Measurements from ENCODE around the gene POLR3B.
A peak's percentile ranks its signal among the peaks of the same experiment; 100 is the strongest.

Gene POLR3B

DNA sequence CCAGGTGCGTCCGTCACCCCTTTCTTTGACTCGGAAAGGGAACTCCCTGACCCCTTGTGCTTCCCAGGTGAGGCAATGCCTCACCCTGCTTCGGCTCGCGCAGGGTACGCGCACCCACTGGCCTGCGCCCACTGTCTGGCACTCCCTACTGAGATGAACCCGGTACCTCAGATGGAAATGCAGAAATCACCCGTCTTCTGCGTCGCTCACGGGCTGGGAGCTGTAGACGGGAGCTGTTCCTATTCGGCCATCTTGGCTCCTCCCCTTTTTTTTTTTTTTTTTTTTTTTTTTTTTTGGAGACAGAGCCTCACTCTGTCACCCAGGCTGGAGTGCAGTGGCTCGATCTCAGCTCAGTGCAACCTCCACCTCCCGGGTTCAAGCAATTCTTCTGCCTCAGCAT lies 120.1 kb downstream of the POLR3B start:
- peak in 1 of 2 experiments; percentile 7 for DNase-seq

DNA sequence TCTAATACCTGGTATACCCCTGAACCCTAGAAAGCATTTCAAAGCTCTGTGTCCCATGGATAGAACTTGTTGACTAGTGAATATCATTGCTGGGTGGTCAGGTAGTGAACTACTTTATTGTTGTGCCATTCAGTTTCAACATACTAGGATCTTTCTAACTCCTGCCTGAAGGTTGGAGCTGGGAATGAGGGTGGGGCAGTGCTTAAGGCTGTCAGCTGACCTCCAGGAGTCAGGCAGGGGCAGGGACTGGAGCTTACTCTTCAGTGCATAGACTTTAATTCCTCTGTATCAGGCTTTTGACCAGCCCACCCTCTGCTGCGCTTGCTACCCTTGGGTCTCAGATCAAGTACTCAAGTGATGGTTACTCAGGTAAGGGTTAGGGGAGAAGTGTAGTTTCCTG lies 122.7 kb downstream of the POLR3B start:
- DNase-seq, result no peak

DNA sequence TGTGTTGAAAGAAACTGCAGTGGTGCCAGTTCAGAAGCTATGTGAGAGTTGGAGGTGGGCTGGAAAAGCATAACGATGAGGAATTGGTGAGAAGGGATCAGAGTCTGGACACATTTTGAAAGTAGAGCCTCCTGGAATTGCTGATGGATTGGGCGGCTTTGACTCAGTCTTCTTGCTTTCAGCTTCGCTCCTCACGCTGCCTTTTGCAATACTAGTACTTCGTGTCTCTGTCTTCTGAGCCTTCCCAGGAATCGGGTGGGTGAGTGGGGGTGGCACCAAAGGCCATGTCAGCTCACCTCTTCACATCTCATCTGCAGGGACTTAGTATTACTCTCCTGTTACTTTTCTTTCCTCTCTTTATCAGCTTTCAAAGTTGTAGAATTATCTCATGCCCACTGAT lies 123.7 kb downstream of the POLR3B start:
- no peak for DNase-seq

DNA sequence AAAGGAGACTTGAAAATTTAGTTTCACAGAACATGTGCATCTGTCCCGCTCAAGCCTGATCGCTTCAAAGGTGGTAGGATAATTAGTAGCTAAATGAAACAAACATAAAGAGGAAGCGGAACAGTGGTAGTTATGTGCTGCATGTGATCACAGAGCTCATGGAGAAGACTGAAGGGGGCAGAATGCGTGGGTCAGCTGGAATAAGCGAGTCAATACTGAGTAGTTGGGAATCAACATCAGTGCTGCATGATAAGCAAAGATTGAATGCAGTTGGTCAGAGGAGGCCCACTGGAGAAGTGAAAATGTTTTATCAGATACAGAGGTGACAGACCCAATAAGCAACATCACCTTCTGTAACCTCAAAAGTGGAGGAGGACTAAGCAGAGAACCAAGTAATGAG lies 130.1 kb downstream of the POLR3B start:
- no peak for DNase-seq

DNA sequence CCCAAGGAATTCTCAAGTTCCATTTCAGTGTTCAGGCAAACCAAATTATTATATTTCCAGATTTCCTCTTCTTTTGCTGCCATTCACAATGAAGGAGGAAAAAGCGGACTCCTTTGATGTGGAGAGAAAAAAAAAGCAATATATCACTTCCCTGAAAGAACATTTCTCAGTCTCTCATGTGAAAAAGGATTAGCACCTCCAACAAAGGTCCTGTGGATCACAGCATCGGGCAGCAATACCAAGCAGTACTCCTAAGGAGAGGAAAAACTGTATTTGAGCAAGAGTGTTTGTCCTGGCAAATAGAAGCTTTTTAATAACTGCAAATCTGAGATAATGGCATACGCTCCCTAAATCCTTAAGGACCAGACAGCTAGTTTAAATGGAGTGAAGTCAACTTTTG lies 131.3 kb downstream of the POLR3B start:
- DNase-seq, result no peak

DNA sequence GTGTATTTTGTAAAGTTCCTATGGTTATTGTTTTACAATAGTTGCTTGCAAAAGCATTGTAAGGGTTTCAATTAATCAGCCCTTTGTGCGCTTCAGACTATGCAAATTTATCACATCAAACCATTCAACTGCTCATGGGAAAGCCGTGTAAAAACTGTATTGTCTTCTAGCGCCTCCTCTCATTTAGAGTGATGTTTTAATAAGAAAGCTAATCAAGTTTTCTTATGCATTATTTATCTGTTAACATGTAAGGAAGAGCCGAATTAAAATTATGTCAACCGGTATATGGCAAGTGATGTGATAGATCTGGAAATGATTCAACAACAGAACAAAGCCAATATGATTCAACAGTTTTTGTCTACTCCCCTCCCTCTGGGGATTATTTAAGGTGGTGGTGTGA lies 132.7 kb downstream of the POLR3B start:
- DNase-seq, result peak; percentile 42 to 65

DNA sequence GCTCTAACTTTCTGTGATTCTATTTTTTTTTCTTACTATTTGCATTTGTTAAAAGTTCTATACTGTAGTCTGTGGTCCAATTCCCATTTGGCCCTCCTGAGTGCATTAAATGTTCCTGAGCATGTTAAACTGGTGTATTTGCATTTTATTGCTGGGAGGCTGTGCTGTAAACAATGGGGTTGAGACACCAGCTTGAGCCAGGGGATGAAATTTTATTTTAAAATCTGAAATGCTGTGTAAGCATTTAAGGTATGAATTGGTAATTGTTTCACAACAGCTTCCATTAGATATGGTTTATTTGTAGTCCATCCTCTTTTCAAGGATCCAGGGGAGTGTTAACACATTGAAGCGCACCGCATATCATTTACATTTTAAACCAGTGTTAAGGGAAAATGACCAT lies 135.3 kb downstream of the POLR3B start:
- peak; percentile 50 to 81 for DNase-seq

DNA sequence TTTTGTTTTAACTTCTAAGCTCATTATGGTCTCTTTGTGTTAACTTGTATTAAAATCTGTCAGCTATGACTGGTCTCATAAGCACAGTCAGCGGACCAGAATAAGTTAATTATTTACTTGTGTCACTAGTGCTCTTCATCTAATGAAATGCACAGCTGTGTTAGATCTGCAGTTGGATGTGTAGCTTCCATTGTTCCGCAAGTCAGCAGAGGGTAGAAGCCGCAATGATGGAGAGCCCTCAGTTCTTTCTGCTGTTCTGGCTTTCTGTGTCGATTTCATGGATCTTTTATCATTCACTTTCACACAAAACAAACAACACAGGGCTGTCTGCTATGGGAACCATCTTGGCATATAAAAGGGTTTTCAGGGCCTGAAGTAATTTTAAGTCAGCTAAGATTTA lies 136.0 kb downstream of the POLR3B start:
- DNase-seq, result peak; percentile 74 to 88

DNA sequence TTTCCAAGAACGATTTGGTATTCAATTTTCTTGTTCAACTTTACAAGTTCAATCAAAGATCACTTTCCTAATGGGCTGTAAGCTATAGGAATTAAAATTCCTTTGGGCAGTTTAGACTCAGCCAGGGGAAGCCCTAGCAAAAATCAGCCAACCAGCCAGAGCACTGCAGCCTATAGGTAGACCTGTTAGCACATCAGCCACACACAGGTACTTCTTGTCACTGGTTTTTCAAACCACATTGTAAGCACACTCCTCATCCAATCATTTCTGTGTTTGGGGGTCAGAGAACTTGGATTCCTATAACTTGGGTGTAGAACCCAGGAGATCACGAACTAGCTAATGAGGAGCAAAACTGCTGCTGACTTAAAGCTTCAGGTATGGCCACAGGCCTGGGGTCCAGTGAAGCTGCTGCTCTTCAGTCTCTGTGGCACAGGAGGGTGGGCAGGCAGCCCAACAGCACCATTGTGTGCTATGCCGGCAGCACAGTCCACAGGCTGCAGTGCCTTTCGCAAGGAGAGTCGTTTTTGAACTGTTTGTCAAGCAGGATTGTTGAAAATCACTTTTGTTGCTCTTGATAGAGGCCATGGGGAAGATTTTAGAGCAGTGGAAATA lies 137.9 kb downstream of the POLR3B start:
- DNase-seq, result no peak

DNA sequence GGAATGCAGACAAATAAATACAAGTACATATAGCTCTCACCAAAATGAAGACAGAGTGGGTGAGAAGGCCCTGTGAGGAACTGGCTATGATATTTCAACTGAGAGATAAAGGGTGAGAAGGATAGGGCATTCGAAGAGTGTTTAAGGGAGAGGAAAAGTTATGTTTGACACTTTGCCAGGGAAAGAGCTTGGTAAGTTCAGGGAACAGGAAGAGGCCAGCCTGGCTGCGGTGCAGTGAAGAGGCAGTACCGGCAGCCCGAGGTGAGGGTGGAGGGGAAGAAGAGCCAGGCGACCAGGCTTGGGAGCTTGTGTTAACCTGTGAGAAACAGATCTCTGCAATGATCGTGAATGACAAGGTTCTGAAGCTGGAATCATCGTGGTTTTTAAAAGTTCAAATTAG lies 140.5 kb downstream of the POLR3B start:
- DNase-seq, result no peak

DNA sequence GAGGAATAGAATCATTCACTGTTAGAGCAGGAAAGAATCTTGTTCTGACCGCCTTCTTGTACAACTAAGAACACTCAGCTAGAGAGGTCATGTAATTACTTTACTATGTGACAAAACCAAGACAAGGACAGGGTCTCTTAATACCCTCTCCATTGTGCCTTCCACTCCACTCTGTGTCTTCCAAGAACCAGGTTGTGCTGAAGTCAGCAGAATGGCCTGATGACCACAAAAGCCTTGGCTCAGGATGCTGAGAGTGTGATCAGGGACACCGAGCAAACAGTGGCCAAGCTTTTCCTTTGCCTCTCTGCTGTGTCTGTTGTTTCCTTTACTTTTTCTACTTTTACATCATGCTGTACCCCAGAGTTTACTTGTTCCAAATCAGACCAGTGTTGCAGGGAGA lies 142.1 kb downstream of the POLR3B start:
- DNase-seq, result no peak

DNA sequence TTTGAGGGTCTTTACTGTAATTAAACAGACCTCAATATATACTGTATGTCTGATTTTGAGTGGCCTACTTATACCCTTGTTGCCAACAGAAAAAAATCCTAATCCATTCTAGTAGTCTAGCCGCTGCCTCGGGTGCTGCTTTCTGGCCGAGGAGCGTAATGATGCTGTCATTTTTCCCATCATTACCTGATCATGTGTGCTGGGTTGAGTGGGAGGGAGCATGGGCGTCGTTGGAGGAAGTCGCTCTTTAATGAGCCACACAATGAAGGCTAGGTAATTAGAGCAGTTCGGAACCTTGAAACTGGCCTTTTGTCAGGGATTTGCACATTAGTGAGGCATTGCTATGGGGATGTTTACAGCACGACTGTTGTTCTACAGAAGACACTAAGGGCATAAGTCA lies 149.1 kb downstream of the POLR3B start:
- DNase-seq, result no peak

DNA sequence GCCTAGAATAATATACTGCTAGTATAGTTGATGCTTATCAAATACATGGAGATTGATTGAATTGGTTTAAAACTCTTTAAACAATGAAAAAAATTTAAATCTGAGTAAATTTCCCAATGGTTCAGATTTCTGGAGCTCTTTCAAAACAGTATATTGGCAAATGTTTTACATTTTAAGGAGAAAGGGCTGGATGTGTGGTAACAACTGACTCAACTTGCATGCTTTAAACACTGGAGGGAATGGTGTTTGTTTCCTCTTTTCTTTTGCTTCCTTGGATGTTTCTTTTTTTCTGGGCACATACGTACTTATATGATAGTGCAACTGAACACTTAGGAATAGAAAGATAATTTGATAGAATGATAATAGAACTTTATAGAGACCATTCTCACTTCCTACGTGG lies 151.4 kb downstream of the POLR3B start:
- no peak for DNase-seq

DNA sequence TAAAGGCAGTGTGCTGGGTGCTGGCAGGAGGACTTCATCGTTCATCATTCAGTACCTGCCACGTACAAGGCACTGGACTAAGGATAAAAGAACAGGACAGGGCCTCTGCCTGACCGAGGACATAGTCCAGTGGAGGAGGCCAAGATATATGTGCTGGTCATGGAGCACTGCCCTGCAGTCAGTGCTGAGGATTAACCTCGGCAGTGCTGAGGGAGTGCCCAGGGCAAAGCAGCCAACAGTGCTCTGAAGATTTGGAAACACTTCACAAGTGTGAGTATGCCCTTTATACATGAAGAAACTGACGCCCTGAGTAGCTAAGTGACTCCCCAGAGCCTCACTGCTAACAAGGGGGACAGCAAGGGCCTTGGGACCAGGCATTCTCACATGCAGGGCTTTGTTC lies 153.8 kb downstream of the POLR3B start:
- no peak for DNase-seq

DNA sequence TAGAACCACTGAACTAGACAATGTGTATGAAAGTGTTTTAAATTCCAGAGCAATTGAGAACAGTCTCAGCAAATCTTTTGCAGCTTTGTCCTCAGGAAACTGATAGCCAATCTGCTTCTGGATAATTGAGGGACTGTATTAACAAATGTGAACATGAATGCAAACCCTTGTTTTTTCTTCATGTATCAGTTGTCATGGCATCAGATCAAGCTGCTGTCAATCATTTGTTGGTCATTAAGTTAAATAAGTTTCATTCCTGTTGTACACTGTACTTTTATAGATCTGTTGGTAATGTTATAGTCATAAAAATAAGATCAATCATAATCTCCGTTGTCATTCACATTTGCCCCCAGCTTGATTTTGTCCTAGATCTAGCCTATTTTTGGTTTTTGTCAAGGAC lies 159.8 kb downstream of the POLR3B start:
- no peak for DNase-seq

DNA sequence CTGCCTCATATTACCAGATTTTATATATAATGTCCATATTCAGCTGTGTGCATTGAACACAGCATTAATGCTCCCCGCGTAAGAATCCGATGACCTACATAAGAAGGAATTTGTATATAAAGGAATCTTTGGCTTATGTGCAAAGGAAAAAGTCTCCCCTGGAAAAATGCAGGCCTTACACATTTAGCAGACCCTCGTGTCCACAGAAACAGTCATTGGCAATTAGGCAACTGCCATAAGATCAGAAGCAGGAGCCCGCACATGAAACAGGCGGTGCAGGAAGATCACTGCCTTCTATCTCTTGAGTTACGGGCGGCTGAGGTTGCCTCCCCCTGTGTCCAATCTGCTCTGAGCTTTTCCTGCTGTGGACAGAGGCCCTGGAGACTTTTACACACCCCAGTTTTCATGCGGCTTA lies 162.1 kb downstream of the POLR3B start:
- no peak for DNase-seq

DNA sequence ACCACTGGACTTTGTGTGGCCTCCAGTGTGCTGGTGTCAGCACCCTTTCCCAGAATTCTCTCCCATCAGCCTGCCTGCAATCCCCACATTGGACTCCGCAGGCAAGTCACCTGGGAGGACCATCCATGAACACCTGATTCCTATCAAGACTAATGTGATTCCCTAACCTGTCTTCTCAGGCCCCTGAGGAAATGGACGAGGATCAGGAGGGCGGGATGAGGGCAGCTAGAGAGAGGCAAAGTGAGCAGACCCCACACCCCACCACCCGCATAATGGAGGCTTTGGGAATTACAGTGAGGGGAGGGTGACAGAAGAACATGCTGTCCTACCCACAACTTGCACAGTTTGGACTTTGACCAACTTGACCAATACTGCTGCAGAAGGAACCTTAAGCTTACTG lies 164.4 kb downstream of the POLR3B start:
- DNase-seq, result no peak

DNA sequence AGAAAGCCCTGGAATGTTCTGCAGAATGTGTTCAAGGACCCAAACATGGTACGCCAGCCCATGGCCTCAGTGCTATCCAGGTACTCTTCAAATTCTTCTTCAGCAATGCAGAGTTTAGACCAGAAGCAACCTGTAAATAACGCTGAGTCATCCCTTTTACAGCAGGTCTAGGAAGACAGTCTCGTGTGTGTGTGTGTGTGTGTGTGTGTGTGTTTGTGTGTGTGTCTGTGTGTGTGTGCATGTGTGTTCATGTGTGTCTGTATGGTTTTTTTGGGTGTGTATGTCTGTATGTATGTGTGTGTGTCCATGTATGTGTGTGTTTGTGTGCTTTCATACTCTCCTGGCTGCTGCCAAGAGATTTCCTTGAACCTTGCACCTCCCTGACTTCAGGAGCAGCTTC lies 165.2 kb downstream of the POLR3B start:
- DNase-seq, result no peak

DNA sequence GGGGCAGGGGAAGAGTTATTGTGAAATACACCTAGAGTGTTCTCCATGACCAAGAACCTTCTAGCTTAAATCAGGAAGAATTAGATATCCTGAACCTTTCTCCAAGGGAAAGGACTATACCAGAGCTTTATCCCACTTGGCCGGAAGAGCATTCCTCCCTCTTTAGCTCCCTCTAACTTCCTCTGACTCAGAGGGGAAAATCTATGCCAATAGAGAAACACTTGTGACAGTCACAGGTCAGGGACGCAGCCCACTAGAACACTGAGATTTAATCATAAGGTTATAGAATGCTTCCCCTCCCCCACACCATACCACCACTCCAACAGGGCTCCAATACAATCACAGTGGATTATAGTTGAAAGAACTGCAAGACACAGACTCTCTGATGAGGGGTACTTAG lies 169.8 kb downstream of the POLR3B start:
- no peak for DNase-seq

DNA sequence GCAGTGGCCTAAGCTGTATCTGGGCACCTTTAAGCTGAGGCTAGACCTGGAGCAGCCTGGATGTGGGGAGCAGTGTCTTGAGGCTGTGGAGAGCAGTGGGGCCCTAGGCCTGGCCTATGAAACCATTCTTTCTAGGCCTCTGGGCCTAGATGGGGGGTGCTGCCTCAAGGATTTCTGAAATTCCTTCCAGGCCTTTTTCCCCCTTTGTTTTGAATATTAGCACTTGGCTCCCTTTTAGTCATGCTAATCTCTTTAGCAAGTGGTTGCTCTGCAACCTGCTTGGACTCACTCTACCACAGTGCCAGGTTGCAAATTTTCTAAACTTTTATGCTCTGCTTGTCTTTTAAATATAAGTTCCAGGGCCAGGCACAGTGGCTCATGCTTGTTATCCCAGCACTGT lies 183.7 kb downstream of the POLR3B start:
- DNase-seq, result no peak

DNA sequence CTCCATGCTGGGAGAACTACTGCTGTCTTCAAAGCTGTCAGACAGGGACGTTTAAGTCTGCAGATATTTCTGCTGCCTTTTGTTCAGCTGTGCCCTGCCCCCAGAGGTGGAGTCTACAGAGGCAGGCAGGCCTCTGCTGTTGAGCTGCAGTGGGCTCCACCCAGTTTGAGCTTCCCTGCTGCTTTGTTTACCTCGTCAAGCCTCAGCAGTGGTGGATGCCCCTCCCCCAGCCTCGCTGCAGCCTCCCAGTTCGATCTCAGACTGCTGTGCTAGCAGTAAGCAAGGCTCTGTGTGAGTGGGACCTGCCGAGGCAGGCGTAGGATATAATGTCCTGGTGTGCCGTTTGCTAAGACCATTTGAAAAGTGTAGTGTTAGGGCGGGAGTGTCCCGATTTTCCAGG lies 193.9 kb downstream of the POLR3B start:
- peak in 1 of 2 experiments; percentile 38 for DNase-seq

DNA sequence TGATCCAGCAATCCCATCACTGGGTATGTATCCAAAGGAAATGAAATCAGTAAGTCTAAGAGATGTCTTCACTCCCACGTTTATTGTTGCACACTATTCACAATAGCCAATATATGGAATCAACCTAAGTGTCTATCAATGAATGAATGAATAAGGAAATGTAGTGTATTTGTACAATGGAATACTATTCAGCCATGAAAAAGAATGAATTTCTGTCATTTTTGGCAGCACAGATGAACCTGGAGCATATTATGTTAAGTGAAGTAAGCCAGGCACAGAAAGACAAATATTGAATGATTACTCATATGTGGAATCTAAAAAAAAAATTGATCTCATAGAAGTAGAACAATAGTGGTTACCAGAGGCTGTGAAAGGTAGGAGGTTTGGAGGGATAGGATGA lies 194.7 kb downstream of the POLR3B start:
- DNase-seq, result no peak
